NCI-H524 treated with DMSO at 0.1 percent for 48 hours (cell line): Measurements from ENCODE around the gene CACNA2D4.

ENCODE experiments used
- DNase-seq: peaks from one replicate; lab custom pipeline; 2025; lab: John Stamatoyannopoulos, UW

Gene CACNA2D4

DNA sequence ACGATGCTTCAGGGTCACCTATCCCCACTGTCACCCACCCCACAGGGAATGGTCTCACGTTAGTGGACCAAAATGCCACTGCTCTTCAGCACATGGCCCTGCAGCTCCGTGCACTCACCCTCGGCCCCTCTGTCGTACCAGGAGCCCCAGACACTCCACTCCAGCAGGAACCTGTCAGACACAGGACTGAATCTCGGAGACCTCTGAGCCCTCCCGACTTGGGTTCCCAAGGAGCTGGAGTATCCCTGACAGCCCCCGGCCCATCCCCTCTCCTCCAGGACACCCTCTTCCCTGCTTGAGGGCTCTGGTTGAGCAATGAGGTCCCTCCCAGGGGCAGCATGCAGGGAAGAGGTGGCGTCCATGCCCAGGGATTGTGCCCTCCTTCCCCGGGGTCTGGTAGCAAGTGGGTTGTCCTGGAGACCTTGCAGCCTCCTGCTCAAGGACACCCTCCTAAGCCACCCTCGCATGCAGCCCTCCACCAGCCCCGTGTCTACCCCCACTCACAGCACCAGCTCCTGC lies 118.5 kb downstream of the CACNA2D4 start:
- DNase-seq = no peak

DNA sequence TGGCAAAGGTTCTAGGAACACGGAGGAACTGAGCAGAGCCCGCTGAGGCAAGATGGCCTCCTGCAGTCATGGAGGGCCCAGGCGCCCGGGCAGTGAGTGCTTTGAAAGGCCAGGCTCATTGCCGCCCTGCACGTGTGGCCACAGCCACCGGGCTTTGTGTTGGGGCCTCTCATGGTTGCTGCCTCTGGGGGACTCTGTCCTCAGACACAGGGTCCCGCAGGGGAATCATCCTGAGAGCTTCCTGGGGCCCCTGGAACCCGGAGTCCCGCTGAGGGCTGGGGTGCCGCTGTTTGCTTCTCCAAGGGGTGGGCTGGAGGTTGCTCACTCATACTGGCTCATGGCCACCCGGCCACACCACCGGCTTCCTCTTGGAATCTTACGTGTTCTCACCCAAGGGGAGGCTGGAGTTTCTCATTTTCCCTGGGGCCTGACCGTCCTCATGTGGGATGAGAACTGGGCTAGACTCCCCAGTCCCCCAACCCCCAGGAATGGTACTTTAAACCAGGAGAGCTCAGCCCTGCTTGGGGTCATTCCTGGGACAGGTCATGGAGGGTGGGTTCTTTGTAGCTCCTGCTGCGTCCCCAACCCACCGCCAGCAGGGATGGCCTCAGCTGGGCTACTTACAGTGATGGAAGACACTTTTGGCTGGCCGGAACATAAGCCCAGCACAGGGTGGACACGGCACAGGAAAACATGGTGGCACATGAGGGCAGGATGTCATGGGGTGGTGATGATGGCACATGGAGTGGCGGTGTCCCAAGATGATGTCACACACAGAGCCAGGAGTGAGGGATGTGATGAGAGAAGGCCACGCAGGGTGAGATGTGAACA lies 119.2 kb downstream of the CACNA2D4 start:
- DNase-seq = no peak

DNA sequence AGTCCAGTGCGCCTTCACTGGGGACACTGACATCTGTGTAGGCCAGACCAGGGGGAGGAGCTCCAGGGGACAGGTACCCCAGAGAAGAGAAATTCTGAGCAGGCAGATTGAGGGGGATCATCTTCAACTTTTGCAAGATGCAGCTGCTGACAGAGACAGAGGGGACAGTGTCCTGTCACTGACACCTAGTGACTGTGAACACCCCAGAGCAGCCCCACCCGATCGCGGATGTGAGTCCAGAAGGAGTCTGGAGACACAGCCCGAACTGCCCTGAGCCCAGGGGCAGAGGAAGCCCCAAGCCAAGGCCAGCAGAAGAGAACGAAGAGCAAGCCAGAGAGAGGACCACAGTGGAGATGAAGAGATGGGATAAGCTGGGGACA lies 119.8 kb downstream of the CACNA2D4 start:
- DNase-seq = no peak

DNA sequence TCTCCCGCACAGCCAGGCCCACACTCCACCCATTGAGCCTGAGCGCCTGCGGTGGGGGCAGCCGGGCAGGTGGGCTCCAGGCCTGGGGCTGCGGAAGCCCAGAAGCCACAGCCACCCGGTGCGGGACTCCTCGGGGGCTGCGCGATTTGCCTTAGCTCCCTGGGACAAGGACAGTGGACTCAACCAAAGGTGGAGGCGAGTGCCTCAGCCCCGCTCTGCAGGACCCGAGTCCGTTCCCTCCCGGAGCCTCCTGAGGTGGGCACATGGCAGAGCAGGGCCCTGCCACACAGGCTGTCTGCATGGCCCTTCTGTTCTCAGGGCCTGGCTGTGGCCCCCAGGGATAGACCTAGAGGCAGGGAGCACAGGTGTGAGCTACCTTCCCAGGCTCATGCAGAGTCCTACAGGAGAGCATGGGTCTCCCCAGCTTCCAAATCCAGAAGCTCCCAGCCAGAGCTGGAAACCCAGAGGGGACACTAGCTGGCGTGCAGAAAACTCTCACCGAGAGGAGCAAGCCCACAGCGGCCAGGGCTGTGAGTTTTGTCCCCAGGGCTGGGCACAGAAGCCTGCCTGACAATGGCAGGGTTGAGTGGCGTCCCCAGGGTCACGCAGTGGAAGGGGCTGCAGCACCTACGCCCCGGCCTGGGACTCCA lies 120.3 kb downstream of the CACNA2D4 start:
- DNase-seq = no peak

DNA sequence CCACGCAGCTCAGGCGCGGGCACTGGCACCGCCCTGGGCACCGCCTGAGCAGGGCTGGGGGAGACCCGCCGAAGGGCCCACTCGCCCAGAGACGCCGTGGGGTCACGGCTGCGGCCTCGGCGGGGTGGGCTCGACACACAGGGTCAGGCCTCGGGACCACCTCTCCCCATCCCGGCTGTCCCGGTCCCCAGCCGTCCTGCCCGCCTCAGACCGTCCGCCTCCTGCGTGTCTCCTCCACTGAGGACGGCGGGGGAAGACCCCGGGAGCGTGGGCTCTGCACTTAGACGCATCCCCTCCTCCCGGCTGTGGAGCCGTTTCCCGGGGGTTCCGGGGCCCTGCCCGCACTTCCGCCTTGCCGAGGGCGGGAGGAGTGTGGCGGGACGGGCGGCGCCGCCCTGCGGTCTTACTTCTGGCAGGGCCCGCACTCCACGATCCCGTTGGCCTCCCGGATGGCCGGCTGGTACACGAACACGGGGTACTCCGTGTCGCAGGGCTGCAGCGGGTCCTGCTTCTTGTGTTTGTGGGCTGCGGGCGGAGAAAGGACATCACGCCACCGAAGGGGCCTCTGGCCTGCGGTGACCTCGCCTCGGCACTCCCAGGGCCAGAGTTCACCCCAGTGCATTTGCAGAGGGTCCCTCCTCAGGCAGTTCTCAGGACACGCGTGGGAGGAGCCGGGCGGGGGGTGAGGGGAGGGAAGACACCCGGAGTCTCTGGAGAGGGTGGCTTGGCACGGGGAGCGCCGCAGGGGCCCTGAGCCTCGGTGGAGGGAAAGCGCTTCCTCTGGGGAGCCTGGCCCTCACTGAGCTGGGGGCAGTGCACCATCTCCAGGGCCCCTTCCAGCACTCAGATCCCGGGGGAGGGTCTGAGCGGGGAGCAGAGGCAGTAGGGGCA lies 121.2 kb downstream of the CACNA2D4 start:
- DNase-seq = no peak

DNA sequence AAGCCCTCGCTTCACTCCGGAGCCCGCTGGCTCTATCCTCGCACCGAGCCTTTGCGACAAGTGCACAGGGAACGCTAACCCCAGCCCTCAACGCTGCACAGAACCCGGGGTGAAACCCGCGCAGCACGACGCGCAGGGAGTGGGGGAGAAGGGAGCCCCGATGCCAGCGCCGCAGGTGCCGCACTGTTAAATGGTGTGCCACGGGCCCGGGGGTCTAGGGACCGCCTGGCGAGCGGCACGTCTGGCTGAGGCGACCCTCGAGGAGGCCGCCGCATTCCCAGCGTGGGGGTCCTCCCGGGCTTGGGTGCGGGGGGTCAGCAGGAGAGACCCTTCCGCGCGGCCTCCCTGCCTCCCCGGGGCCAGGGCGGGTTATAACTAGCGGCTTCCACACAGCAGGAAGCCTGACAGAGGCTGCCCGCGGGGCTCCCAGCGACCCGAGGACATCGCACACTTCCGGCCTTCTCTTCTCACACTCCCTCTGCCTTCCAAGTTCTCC lies 121.9 kb downstream of the CACNA2D4 start:
- DNase-seq = no peak

DNA sequence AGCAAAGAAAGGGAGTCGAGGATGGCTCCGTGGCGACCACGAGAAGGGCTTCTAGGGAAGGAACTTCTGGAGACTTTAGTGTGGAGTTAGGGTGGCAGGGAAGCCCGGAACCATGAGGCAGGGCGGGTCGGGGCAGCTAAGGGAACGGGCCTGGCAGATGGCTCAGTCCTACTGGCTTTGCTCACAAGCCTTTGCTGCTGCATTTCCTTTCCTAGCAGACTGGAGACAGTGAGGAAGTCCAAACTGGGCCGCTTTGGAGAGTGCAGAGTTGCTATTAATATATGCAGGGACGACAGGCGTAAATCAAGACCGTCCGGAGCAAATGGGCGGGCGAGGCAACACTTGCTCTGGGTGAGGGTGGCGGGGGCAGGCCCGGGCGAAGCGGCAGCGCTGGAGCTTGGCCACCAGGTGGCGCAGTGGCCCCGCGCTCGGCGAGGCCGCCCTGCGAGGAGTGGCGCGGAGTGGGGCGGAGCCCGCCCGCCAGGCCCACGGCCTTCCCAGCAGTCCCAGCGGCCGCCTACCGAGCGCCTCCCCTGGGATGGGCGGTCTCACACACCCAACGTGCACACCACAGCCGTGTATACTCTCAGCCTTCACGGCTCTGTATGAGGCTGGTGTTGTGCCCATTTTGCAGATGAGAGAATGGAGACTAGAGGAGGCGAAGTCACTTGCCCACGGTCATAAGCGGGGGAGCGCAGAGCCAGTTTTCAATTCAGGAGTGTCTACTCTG lies 122.5 kb downstream of the CACNA2D4 start:
- DNase-seq = no peak

DNA sequence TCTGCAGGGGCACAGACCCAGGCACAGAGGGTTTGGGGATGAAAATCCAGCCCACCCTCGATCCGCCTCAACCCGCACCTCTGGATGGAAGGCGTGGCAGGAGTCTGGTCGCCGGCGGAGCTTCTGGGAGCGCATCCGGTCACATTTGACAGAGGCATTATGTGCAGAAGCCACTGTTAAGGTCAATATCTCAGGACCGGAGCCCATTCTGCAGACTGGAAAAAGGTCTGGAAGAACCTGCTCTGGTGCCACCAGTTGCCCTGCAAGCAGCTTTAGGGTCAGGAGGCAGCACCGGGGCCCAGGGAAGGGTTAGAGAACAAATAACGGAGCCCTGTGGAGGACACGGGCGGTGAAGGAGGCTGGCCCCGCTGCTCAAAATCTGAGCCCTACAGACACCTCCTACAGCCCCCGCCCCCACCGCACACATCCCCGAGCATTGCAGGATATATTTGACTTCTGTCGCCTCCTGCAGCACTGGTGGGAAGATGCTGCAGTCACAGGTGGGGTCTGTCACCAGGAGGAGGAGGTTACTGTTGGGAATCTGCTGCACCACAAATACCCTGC lies 123.1 kb downstream of the CACNA2D4 start:
- DNase-seq = no peak

DNA sequence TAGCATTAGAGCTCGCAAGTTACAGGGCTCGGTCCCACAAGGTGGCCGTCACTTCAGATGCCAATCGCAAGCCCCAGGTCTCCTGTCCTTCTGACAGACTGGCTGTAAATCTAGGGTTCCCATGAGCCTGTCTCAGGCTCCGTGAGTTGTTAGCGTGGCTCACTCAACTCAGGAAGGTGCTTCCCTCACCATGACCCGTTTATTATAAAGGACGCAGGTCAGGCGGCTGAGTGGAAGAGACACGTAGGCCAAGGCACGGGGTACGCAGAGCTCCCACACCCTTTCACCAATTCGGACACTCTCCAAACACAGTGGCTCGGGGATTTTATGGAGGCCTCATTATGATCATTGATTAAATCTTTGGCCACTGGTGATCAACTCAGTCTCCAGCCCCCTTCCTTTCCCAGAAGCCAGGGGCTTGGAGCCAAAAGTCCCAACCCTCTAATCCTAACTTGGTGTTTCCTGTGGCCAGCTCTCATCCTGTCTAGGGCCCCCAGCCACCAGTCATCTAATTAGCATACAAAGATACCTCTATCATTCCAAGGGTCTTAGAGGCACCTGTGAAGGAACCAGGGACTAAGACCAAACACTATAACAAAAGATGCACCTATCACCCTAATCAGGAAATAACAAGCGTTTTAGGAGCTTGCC lies 123.9 kb downstream of the CACNA2D4 start:
- no peak for DNase-seq

DNA sequence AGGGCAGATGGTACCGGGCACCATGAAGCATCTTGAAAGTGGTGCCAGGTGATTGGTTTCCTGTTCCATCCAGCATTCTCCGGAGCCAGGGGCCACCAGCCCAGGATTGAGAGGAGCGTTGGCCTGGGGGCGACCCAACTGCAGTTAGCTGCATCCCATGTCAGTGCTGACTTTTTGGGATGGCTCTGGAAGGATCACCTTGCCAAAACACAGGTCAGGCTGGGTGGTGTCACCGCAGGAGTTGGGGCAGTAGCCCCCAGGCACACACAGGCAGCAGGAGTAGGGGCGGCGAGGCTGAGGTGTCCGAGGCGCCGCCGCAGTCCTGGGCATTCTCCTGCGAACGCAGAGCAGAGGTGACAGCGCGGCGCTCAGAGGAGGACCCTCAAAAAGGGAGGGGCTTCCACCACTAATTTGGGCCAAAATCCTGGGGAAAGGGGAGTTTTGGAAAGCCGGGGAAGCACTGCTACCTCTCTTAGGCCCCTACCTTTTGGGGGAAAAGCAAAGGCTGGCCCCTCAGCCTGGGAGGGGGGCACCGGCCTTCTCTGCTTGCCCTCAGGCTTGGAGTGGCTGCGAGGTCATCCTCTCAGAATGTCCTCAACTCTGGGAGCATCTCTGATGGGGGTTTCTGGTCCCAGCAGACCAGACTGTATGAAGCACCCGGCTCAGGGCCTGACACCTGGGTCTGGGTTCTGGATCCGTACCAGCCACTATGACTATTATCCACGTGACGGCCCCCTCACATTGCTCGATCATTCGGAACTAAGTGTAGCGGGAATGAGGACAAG lies 124.8 kb downstream of the CACNA2D4 start:
- DNase-seq = no peak

DNA sequence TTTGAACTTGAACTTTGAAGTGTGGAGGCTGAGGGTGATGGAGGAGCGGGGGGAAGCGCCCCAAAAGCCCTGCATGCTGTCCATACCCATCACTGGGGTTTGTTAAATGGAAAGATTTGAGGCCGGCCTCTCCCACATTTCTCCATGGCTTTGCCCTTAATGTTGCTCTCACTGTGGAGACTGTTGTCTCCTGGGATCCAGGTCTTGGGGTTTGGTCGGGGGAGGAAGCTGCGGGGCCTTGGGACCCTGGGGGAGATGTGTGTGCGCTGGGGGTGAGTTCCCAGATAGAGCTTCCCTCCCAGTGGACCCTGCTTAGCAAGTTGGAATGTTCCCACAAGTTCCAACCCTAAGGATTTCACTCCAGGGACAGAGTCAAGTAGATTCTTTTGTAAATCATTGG lies 126.0 kb downstream of the CACNA2D4 start:
- DNase-seq = no peak

DNA sequence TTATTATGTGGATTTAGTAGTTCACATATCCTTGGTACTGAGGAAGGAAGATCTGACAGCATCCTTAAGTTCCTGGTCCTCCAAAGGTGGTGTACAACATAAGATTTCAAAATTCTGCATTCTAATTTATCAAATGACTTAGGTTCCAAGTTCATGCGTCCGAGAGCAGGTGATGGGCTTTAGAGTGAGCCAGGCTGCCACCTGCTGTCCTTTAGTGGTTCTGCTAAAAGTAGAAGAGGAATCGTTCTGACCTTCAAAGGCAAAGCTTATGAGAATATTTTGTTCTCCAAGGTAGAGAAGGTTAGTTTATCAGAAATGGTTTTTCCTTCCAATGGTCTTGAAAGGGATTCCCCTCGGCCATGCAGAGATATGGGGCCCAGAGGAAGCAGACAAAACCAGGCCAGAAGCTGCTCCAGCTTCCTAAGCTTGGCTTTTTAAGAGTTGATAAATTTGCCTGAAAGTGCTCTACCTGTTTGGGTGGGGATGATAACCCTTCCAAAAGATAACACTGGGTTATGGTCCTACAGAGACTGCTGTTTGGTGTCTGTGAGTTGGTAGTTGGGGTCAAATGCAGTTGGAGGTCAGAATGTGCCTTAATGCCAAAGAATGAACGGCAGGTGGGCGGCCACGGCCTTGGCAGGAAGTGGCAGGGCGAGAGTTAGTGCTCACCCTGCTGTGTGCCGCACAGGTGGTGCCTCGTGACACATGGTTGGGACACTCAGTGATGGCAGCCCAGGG lies 127.2 kb downstream of the CACNA2D4 start:
- no peak for DNase-seq

DNA sequence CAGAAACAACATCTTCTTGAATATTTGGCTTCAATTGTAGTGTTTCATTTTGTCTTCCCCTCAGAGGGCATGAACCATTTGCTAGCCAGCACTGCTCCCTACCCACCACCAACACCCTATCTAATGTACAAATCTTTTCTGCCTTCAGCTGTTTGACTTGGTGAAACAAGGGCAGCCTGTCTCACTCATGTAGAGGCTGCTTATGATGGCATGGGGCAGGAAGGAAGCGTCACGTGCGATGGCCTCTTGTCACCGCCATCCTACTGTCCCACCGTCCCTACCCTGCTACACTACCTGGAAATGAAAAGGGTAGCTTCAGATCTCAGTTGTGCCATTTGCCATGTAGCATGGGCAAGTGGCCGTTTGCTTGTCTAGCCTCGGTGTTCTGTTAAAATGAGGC lies 128.0 kb downstream of the CACNA2D4 start:
- no peak for DNase-seq

DNA sequence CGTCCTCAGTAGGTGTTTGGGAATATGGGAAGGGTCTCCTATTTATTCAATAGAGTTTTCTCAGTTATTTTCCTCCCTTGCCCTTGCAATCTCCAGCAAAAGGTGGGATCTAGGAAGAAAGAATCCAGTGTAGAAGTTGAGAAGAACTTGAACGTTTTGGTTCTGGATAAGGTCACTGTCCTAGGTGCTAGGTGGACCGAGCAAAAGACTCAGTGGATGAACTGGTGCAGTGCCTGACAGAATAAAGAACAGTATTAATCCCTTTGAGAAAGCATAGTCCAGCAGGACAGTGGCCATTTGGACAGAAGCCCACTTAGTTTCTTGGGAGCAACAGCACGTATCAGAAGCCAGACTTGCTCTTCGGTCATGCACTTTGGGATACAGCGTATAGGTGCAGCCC lies 130.7 kb downstream of the CACNA2D4 start:
- no peak for DNase-seq

DNA sequence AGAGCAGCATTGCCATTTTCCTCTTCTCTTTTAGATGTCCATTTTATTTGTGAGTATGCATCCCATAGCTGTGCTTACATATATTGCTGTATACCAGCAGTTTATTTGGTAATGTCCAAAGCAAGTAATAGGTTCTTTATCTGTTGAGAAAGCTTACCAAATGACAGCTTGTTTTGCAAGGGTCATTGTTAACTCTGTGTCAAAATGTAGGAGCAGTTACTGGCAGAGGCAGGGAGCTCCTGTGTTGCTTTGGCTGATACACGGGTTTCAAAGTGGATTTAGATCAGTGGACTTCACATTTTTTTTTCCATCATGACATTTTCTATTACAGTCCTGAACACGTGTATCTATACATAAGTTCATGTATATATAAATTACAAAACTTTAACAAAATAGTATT lies 136.2 kb downstream of the CACNA2D4 start:
- DNase-seq = no peak

DNA sequence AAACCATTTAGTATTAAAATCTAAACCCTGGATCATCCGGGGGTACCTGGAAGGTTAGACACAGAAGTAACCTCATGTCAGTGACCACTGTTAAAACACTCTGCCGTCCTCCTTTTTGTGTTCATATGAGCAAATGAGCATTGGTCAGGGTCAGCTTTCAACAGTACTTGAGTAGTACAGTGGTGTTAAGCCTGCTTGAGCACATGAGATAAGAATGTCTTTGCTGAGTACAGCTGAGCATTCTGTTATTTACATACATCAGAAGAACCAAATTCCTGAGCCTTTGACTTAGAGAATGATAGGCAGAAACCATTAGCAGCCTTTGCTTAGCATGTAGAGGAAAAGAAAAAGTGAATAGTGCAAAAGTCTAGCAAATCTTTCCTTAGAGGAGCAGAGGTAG lies 136.7 kb downstream of the CACNA2D4 start:
- no peak for DNase-seq

DNA sequence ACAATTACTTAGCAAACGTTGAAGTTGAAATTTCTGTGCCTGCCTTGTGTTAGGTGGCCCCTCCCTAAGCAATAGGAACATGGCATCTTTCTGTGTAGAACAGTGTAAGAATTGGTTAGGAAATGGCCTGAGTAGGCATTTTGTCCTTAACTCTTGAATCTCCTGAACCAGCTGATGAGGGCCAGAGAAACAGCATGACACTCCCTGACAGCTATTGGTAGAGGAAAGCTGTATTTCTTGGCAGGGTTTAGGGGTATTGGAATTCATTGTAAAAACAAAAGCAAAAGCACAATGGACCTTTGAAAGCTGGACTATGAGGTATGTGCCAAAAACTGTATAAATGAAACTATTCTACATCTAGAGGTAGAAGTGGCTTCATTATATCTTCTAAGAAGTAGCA lies 138.7 kb downstream of the CACNA2D4 start:
- no peak for DNase-seq

DNA sequence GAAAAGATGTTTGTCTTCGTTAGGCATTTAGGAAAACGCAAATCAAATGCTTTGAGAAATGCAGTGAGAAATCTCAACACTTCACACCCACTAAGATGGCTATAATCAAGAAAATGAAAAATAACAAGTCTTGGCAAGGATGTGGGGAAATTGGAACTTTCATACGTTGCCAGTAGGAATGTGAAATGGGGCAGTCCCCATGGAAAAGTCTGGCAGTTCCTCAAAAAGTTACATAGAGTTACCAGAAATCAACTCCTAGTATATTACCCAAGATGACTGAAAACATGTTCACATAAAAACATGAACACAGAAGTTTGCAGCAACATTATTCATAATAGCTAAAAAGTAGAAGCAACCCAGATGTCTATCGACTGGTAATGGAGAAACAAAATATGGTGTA lies 139.5 kb downstream of the CACNA2D4 start:
- DNase-seq = no peak

DNA sequence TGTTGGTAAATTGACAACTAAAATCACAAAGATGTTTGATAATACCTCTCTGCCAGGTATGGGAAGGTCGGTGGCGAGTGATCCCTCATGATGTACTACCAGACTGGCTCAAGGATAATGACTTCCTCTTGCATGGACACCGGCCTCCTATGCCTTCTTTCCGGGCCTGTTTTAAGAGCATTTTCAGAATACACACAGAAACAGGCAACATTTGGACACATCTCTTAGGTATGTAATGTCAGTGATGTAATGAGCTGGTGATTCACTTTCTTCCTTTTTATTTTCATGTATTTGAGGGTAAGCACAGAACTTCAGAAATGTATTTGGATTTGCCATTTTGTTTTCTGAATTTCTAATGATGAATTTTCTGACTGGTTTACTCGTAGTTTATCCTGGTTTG lies 140.7 kb downstream of the CACNA2D4 start:
- DNase-seq = no peak
